HEK293 (cell line): ENCODE results near the gene ZNF140.

Experiments
- CTCF ChIP-seq: fragments of 450-650 bp; formaldehyde crosslinking; IDR thresholded peaks from 2 replicates; pipeline ENCODE4 v1.5.1; 2016; ENCODE audit warnings: missing biosample characterization, missing genetic modification characterization
- IKZF3 ChIP-seq: fragments of 450-650 bp; IDR thresholded peaks from 2 replicates; pipeline ENCODE4 v1.5.0; 2018; ENCODE audit warnings: missing biosample characterization, mild to moderate bottlenecking, missing genetic modification characterization, moderate library complexity
- ZNF248 ChIP-seq: fragments of 450-650 bp; formaldehyde crosslinking; IDR thresholded peaks from 2 replicates; pipeline ENCODE4 v1.5.1; 2017; ENCODE audit warnings: missing biosample characterization, missing genetic modification characterization
- TF ChIP-seq, protein P1 (sequence below): sonication (generic); formaldehyde crosslinking; IDR thresholded peaks from 2 replicates; pipeline ENCODE4 v1.8.1; 2022; ENCODE audit warnings: mild to moderate bottlenecking, moderate library complexity, missing genetic modification reagents

DNA sequence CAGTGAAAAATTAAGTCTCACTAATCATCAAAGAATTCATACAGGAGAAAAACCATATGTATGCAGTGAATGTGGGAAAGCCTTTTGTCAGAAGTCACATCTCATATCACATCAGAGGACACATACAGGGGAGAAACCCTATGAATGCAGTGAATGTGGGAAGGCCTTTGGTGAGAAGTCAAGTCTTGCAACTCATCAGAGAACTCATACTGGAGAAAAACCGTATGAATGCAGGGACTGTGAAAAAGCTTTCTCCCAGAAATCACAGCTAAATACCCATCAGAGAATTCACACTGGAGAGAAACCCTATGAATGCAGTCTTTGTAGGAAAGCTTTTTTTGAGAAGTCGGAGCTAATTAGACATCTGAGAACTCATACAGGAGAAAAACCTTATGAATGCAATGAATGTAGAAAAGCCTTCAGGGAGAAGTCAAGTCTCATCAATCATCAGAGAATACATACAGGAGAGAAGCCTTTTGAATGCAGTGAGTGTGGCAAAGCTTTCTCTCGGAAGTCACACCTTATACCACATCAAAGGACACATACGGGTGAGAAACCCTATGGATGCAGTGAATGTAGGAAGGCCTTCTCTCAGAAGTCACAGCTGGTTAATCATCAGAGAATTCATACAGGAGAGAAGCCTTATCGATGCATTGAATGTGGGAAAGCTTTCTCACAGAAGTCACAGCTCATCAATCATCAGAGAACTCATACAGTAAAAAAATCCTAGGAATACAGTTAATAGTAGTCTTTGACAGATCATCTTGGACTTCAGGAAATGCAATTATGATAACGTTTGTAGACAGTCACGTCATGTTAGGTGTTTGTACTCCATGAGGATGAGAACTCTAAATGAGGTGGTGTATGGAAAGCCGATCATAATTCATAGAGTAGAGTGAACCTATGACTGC, 22.3 kb upstream of the ZNF140 start:
- TF ChIP-seq CTCF (tag by site-specific recombination): no peak
- TF ChIP-seq ZNF248 (tag by site-specific recombination): no peak
- TF ChIP-seq IKZF3: no peak
- TF ChIP-seq, protein P1, sequence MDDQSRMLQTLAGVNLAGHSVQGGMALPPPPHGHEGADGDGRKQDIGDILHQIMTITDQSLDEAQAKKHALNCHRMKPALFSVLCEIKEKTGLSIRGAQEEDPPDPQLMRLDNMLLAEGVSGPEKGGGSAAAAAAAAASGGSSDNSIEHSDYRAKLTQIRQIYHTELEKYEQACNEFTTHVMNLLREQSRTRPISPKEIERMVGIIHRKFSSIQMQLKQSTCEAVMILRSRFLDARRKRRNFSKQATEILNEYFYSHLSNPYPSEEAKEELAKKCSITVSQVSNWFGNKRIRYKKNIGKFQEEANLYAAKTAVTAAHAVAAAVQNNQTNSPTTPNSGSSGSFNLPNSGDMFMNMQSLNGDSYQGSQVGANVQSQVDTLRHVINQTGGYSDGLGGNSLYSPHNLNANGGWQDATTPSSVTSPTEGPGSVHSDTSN (CRISPR knock-in tag): no peak
